Measurements from ENCODE around the gene CHAC1.

Gene CHAC1

DNA sequence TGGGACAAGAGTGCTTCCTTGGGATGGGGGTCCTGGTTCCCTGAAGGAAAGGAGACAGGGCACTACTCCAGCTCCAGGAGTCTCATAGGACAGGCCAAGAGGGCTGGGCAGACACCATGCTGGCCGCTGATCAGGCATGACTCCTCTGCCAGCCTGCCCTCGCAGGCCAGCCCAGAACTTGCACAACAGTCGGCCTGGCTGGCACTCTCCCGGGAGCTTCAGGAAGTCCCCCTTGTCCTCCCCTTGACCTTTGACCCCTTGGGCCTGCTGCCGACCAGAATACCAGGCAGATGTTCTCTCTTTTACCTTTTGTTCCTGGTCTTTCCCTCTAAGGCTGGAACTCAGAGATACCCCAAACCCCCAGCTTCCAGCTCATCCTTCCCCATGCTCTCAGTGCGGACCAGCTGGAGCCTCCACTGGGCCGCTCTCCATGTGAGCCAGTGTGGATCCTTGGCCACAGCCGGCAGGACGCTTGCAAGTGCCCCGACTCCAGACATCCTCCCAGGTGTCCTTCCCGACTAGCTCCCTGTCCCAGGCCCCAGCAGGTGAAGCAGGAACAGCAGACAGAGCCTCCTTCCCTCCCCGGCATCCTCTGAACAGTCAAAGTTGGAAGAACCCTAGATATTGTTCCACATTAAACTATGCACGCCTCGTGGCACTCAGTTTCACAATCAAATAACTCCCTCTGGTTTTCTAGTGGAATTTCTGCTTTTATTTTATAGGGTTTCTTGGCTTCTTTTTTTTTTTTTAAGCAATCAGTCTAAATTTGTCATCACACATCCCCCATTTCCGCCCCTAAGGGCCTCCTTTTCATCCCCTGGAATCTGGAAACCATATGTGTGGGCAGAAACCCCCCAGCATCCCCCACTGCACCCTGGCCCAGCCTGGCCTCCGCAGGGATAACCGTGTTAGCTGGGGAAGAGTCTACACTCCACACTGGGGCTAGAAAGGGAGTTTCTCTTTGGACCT lies 43.3 kb upstream of the CHAC1 start:
- DNase-seq: peak; percentile 10
- TF ChIP-seq, protein P1, sequence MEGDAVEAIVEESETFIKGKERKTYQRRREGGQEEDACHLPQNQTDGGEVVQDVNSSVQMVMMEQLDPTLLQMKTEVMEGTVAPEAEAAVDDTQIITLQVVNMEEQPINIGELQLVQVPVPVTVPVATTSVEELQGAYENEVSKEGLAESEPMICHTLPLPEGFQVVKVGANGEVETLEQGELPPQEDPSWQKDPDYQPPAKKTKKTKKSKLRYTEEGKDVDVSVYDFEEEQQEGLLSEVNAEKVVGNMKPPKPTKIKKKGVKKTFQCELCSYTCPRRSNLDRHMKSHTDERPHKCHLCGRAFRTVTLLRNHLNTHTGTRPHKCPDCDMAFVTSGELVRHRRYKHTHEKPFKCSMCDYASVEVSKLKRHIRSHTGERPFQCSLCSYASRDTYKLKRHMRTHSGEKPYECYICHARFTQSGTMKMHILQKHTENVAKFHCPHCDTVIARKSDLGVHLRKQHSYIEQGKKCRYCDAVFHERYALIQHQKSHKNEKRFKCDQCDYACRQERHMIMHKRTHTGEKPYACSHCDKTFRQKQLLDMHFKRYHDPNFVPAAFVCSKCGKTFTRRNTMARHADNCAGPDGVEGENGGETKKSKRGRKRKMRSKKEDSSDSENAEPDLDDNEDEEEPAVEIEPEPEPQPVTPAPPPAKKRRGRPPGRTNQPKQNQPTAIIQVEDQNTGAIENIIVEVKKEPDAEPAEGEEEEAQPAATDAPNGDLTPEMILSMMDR (IDR thresholded peaks at IDR 0.05; ENCODE audit: low read depth, low read length): no peak
- peaks cover 14% of the 10 kb centered on the region for H3K4me1 ChIP-seq
- H3K27me3 ChIP-seq: no peaks in the 10 kb centered on the region
- H3K9me3 ChIP-seq: no peaks in the 10 kb centered on the region
- no peak overlapping the region for H3K4me3 ChIP-seq (ENCODE audit: low read depth, low read length)
- H3K36me3 ChIP-seq: no peaks in the 10 kb centered on the region

DNA sequence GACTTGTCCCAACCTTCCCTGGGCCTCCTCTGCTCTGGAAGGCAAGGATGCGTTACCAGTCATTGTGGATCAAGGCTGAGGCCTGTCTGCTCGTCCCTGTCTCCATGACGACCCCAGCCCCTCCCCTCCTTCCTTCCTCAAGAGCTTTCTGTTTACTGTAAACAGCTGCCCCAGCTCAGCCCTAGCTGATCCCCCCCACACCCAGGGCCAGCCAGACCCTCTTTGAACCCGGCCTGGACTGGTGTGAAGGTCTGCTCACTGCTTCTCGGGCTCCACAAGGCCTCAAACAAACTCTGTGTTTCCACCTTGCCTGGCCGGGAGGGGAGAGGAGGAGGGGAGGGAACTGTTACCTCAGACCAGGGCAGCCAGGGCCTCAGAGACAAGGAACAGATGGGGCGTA lies 42.1 kb upstream of the CHAC1 start:
- peak; percentile 57 for DNase-seq
- Histone ChIP-seq H3K9me3 (no peaks in the 10 kb centered on the region), H3K27me3 (no peaks in the 10 kb centered on the region), H3K36me3 (no peaks in the 10 kb centered on the region), H3K4me1 (peaks cover 10% of the 10 kb centered on the region), H3K4me3 (ENCODE audit: low read depth, low read length) (no peak overlapping the region)
- TF ChIP-seq, protein P1 (IDR thresholded peaks at IDR 0.05; ENCODE audit: low read depth, low read length): no peak

DNA sequence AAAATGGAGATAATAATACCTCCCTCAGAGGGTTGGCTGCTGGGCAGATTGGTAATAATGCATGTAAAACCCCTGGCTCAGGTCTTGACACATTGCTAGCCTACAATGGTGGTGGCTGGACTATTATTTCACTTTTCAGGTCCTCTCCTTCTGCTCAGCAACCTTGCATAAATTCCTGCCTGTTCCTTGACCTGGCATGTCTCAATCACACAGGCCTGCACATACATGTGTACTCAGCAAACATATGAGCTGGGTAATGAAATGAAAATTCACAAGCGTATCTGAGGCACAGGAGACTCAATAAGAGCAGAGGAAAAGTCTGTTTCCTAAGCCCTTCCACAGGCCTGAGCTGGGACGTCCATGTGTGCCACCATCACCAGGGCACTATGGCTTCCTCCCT lies 41.6 kb upstream of the CHAC1 start:
- Histone ChIP-seq H3K4me3 (ENCODE audit: low read depth, low read length) (no peak overlapping the region), H3K27me3 (no peaks in the 10 kb centered on the region), H3K36me3 (no peaks in the 10 kb centered on the region), H3K4me1 (peaks cover 10% of the 10 kb centered on the region), H3K9me3 (no peaks in the 10 kb centered on the region)
- TF ChIP-seq, protein P1 (IDR thresholded peaks at IDR 0.05; ENCODE audit: low read depth, low read length): no peak
- no peak for DNase-seq

DNA sequence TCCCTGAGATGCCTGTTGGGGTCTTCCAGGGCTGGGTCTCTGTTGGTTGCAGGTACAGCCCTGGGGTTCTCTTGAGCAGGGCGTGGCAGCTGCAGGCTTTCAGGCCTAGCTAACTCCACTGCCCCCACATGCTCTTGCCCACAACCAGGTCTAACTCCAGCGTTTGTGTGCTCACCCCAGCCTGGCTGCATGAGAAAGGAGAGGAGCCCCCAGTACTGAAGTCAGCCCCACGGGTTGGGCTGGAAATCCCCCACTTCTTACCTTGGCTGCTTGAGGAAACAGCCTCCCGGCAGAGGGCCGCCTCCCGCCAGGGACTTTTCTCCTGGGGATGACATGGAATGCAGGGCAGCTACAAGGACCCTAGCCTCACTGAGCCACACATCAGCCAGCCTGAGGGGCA lies 40.8 kb upstream of the CHAC1 start:
- no peaks in the 10 kb centered on the region for H3K36me3 ChIP-seq

DNA sequence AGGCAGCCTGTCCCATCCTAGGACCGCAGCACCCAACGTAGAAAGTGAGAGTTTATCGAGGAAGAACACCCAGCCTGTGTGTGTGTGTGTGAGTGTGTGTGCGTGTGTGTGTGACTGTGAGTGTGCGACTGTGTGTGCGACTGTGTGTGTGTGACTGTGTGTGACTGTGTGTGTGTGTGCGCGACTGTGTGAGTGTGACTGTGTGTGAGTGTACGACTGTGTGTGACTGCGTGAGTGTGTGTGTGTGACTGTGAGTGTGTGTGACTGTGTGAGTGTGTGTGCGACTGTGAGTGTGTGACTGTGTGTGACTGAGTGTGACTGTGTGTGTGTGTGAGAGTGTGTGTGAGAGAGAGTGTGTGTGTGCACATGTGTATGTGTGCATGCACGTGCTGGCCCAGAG lies 39.3 kb upstream of the CHAC1 start:
- TF ChIP-seq, protein P1 (IDR thresholded peaks at IDR 0.05; ENCODE audit: low read depth, low read length): no peak
- H3K9me3 ChIP-seq: no peaks in the 10 kb centered on the region
- H3K4me3 ChIP-seq (ENCODE audit: low read depth, low read length): no peak overlapping the region
- no peak for DNase-seq
- H3K27me3 ChIP-seq: no peaks in the 10 kb centered on the region
- H3K36me3 ChIP-seq: no peaks in the 10 kb centered on the region
- H3K4me1 ChIP-seq: peaks cover 6% of the 10 kb centered on the region

More for the DNA sequence above, 40.8 kb upstream of the CHAC1 start:
- Histone ChIP-seq H3K9me3 (no peaks in the 10 kb centered on the region), H3K4me3 (ENCODE audit: low read depth, low read length) (no peak overlapping the region), H3K4me1 (peaks cover 6% of the 10 kb centered on the region), H3K27me3 (no peaks in the 10 kb centered on the region)
- TF ChIP-seq, protein P1 (IDR thresholded peaks at IDR 0.05; ENCODE audit: low read depth, low read length): no peak
- no peak for DNase-seq

DNA sequence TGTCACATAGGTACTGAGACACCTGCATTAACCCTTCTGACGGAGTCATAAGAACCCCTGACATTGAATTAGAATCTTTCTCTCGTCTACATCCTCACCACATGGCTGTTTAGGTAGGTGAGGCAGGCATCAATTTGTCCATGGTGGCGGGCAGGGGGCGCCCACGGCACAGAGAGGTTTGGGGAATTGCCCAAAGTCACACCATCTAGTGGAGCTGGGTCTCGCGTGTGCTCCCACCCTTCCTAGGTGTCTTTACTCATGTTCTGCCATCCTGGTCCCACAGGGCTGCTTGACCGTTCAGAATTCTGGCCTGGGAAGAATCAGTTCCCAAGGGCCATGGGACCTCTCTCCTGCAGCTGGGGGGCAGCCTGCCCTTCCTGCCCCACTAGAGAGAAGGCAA lies 38.8 kb upstream of the CHAC1 start:
- no peaks in the 10 kb centered on the region for H3K36me3 ChIP-seq
- no peaks in the 10 kb centered on the region for H3K27me3 ChIP-seq
- no peaks in the 10 kb centered on the region for H3K9me3 ChIP-seq
- TF ChIP-seq, protein P1 (IDR thresholded peaks at IDR 0.05; ENCODE audit: low read depth, low read length): no peak
- H3K4me3 ChIP-seq (ENCODE audit: low read depth, low read length): no peak overlapping the region
- DNase-seq: no peak
- peaks cover 6% of the 10 kb centered on the region for H3K4me1 ChIP-seq

Measured in BE2C (cell line).